Suprapubic skin (tissue), 4 donors: ENCODE measurements around the gene SCUBE1. TPM values are rescaled to one million over a fixed set of nuclear protein-coding genes. Genes with fewer than 3 reads are reported as not detected.

Source experiments
- DNase-seq, 2 donors: peaks; one replicate each; pipeline ENCODE4 v3.0.0-alpha.2; 2019; ENCODE audit warnings: low spot score in 2 of 2
- H3K27ac ChIP-seq: fragments of 200-600 bp; sonication (generic); one replicate; pipeline ENCODE4 v1.5.1; 2019
- H3K27me3 ChIP-seq: fragments of 200-600 bp; sonication (generic); one replicate; pipeline ENCODE4 v1.5.1; 2019
- H3K36me3 ChIP-seq: fragments of 200-600 bp; sonication (generic); one replicate; pipeline ENCODE4 v1.5.1; 2019
- H3K4me1 ChIP-seq: fragments of 200-600 bp; sonication (generic); one replicate; pipeline ENCODE4 v1.5.1; 2019
- H3K4me3 ChIP-seq: fragments of 200-600 bp; sonication (generic); one replicate; pipeline ENCODE4 v1.5.1; 2019; ENCODE audit warnings: mild to moderate bottlenecking
- H3K9me3 ChIP-seq: fragments of 200-600 bp; sonication (generic); one replicate; pipeline ENCODE4 v1.5.1; 2019
- EP300 ChIP-seq: sonication (generic); formaldehyde crosslinking; IDR thresholded peaks from one replicate; pipeline ENCODE4 v1.6.1; 2017; ENCODE audit warnings: antibody characterized with exemption
- POLR2A ChIP-seq, 2 donors: fragments of 450-650 bp; IDR thresholded peaks; one replicate each; pipeline ENCODE4 v1.6.1; 2017; ENCODE audit warnings: antibody characterized with exemption in 2 of 2, mild to moderate bottlenecking in 2 of 2, moderate library complexity in 2 of 2
- POLR2AphosphoS5 ChIP-seq, 3 donors: sonication (generic); formaldehyde crosslinking; IDR thresholded peaks; one replicate each; pipeline ENCODE4 v1.6.1; 2017; ENCODE audit warnings: antibody characterized with exemption in 3 of 3
- WGBS: methylation state at CpG from one replicate; pipeline ENCODE4 v1.1.5; 2018; 5-methylcytosine and 5-hydroxymethylcytosine counted together
- total RNA-seq, 4 donors: library from RNA; depleted of rRNA; stranded (reverse); fragments of >200 nt; gene quantifications; one replicate each; pipeline ENCODE4 v1.1.0, GENCODE V29; 2016
- TF ChIP-seq, protein P1 (sequence below), 2 donors: fragments of 200-600 bp in 1 of 2; fragments of 450-650 bp in 1 of 2; sonication (generic) in 1 of 2; IDR thresholded peaks; one replicate each; pipeline ENCODE4 v1.5.1; 2016 to 2019; ENCODE audit warnings: antibody characterized with exemption in 2 of 2, mild to moderate bottlenecking in 1 of 2, moderate library complexity in 1 of 2

SCUBE1 gene
- total RNA-seq, 4 donors from 2014 or later: 0.47 to 1.1 (median 0.78) TPM

DNA sequence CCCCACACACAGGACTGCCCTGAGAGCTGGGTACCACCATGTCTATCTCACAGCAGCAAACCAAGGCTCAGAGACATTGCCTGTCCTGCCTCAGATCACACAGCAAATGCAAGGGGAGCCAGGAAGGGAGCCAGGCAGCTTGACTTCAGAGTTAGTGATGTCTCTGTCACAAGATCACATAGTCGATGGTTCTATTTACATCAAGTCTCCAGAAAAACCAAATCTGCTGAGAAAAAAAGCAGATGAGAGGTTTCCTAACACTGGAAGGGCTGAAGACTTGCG lies 16.1 kb downstream of the SCUBE1 start:
- TF ChIP-seq POLR2A (IDR thresholded peaks at IDR 0.05) (no peak), POLR2AphosphoS5 (IDR thresholded peaks at IDR 0.05) (no peak), EP300 (no peak)
- TF ChIP-seq, protein P1, sequence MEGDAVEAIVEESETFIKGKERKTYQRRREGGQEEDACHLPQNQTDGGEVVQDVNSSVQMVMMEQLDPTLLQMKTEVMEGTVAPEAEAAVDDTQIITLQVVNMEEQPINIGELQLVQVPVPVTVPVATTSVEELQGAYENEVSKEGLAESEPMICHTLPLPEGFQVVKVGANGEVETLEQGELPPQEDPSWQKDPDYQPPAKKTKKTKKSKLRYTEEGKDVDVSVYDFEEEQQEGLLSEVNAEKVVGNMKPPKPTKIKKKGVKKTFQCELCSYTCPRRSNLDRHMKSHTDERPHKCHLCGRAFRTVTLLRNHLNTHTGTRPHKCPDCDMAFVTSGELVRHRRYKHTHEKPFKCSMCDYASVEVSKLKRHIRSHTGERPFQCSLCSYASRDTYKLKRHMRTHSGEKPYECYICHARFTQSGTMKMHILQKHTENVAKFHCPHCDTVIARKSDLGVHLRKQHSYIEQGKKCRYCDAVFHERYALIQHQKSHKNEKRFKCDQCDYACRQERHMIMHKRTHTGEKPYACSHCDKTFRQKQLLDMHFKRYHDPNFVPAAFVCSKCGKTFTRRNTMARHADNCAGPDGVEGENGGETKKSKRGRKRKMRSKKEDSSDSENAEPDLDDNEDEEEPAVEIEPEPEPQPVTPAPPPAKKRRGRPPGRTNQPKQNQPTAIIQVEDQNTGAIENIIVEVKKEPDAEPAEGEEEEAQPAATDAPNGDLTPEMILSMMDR (IDR thresholded peaks at IDR 0.05): no peak
- Histone ChIP-seq H3K9me3 (no peaks in the 10 kb centered on the region), H3K27ac (no peak overlapping the region), H3K4me3 (no peak overlapping the region), H3K36me3 (no peaks in the 10 kb centered on the region), H3K27me3 (peaks cover 11% of the 10 kb centered on the region), H3K4me1 (no peaks in the 10 kb centered on the region)
- 67% methylated on average over 1 of the region's 2 CpGs for WGBS
- no peak for DNase-seq

DNA sequence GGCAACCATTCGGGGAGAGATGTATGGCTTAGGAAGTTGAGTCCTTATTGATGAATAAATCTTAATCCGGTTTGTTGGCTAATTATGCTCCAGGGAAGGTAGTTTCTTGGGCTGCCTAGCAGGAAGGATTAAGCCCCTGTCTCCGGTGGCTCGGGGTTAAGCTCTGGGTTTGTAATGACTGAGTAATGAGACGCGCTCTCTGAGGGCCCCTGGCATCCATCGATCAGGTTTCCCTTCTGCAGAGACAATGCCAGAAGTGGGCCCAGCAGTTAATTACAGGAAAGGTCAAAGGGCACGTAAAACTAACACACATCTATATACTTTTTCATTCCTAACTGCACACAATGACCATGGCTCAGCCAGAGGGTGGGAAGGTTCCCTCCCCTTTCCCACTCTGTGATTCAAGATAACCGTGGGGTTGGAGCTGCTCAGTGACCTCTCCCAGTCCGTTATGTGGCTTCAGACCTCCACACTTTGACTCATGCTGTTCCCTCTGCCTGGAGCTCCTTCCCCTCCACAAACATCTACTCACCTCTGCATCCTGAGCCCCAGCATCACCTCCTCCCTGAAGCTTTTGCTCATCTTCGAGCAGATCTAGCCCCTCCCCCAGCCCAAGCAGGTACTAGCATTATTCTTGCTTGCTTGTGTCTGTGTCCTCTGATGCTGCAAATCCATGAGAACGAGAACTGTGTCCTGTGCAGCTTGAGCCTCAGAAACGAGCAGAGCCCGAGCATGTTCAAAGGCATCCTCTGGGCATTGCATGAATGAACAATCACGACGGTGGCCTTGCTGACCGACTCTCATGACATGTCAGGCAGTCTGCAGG lies 16.6 kb downstream of the SCUBE1 start:
- H3K36me3 ChIP-seq: no peaks in the 10 kb centered on the region
- no peaks in the 10 kb centered on the region for H3K4me1 ChIP-seq
- H3K27ac ChIP-seq: no peak overlapping the region
- H3K9me3 ChIP-seq: no peaks in the 10 kb centered on the region
- H3K4me3 ChIP-seq: no peak overlapping the region
- DNase-seq: no peak
- TF ChIP-seq EP300 (no peak), POLR2AphosphoS5 (IDR thresholded peaks at IDR 0.05) (no peak), POLR2A (IDR thresholded peaks at IDR 0.05) (no peak)
- TF ChIP-seq, protein P1 (IDR thresholded peaks at IDR 0.05): no peak
- H3K27me3 ChIP-seq: peaks cover 11% of the 10 kb centered on the region
- 70% methylated on average over 17 of the region's 17 CpGs for WGBS

DNA sequence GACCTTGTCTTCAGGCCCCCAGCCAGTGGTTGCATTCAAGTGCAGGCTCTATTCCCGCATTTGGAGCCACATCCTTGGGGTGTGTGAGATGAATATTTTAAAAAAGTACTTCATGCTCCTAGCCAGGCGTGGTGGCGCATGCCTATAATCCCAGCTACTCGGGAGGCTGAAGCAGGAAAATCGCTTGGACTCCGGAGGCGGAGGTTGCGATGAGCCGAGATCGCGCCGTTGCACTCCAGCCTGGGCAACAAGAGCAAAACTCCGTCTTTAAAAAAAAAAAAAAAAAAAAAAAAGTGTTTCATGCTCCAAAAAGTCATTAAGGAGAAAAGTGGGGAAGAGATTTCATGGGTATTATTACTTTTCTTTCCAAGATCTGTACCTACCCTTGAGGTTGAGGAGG lies 18.0 kb downstream of the SCUBE1 start:
- Histone ChIP-seq H3K27ac (no peak overlapping the region), H3K4me3 (no peak overlapping the region), H3K4me1 (no peaks in the 10 kb centered on the region), H3K27me3 (peaks cover 11% of the 10 kb centered on the region), H3K9me3 (no peaks in the 10 kb centered on the region), H3K36me3 (no peaks in the 10 kb centered on the region)
- no peak for DNase-seq
- no peak for TF ChIP-seq POLR2AphosphoS5 (IDR thresholded peaks at IDR 0.05)
- no peak for TF ChIP-seq POLR2A (IDR thresholded peaks at IDR 0.05)
- TF ChIP-seq EP300: no peak
- TF ChIP-seq, protein P1 (IDR thresholded peaks at IDR 0.05): no peak
- WGBS: 90% methylated on average over 13 of the region's 13 CpGs

DNA sequence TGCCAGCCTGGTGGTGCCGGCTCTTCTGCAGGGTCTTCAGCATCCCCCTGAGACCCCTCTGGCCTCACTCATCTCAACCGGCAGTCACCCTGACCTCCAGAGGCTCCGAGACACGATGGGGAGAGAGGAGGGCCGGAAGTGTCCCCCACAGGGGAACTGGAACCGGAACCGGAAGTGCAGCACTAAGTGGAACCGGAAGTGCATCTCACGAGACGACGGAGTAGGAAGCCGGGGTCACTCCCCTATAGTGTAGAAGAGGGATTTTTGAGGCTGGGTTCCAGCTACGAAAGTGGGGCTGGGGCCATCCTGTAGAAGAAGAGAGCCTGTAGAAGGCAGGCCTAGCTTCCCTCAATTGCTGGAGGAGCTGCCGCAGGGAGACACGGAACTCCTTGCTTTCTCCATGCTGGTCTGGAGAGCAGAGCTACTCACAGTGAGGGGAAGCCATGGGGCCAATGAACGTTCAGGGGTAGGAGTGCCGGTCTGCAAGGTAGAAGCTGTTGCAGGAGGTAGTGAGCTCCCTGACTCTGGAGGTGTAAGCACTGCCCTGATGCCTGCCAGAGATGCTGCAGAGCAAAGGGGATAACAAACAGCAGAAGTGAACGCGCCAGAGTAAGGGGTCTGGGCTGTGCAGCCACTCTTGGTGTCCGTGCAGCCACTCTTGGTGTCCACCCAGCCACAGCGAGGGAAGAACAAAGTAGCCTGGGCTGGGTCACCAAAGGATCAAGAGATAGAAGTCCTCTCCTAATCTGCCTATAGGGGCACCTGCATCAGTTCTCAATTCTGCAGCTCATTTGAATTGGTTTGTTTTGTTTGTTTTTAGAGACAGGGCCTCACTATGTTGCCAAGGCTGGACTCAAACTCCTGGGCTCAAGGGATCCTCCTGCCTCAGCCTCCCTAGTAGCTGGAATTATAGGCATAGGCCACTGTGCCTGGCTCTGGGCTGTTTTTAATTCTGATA lies 21.9 kb downstream of the SCUBE1 start:
- DNase-seq: no peak
- 90% methylated on average over 17 of the region's 21 CpGs for WGBS
- no peaks in the 10 kb centered on the region for H3K9me3 ChIP-seq
- H3K27me3 ChIP-seq: peaks cover 14% of the 10 kb centered on the region
- TF ChIP-seq POLR2AphosphoS5 (IDR thresholded peaks at IDR 0.05) (no peak), POLR2A (IDR thresholded peaks at IDR 0.05) (no peak), EP300 (no peak)
- TF ChIP-seq, protein P1 (IDR thresholded peaks at IDR 0.05): no peak
- H3K4me1 ChIP-seq: no peaks in the 10 kb centered on the region
- H3K4me3 ChIP-seq: no peak overlapping the region
- H3K36me3 ChIP-seq: no peaks in the 10 kb centered on the region
- H3K27ac ChIP-seq: no peak overlapping the region
